Activated CD4-positive, alpha-beta memory T cell treated with anti-CD3 and anti-CD28 coated beads, Interleukin-2, amount 10 ng/mL, durations not matched to agents 7 days and 5 days (primary cell): ENCODE results near the gene HOXA5. TPM values are rescaled to one million over a fixed set of nuclear protein-coding genes. Genes with fewer than 3 reads are reported as not detected.

ENCODE experiments used
- CTCF ChIA-PET: fragments of 350-600 bp; sonication (Branson Sonifier 250); formaldehyde crosslinking; loops from one replicate; lab custom pipeline; 2021; ENCODE audit warnings: antibody characterized with exemption, inconsistent platforms; lab: Charles Lee
- POLR2A ChIA-PET: fragments of 350-600 bp; sonication (Branson Sonifier 250); formaldehyde crosslinking; loops from one replicate; lab custom pipeline; 2021; ENCODE audit warnings: antibody characterized with exemption; lab: Charles Lee
- DNase-seq: peaks from one replicate; pipeline ENCODE4 v3.0.0-alpha.2; 2020
- H3K27ac Mint-ChIP-seq: one replicate; pipeline ENCODE4 v1.8.0; 2021; ENCODE audit warnings: mild to moderate bottlenecking, mixed read lengths
- H3K27me3 Mint-ChIP-seq: one replicate; pipeline ENCODE4 v1.8.0; 2021; ENCODE audit warnings: mixed read lengths
- H3K36me3 Mint-ChIP-seq: one replicate; pipeline ENCODE4 v1.8.0; 2021; ENCODE audit warnings: low read depth, mixed read lengths
- H3K4me1 Mint-ChIP-seq: one replicate; pipeline ENCODE4 v1.8.0; 2021; ENCODE audit warnings: mixed read lengths
- H3K4me3 Mint-ChIP-seq: one replicate; pipeline ENCODE4 v1.8.0; 2021; ENCODE audit warnings: mild to moderate bottlenecking, mixed read lengths
- H3K9me3 Mint-ChIP-seq: one replicate; pipeline ENCODE4 v1.8.0; 2021; ENCODE audit warnings: mixed read lengths
- total RNA-seq, 2 experiments: library from RNA; stranded (reverse); gene quantifications; one replicate each; pipeline ENCODE4 v1.2.3, GENCODE V29; 2021

HOXA5 gene
- total RNA-seq, 2 experiments from 2014 or later = not detected

GRCh38 chr7:27123477-27124053 lies 19.9 kb downstream of the HOXA5 start:
- no peak for DNase-seq
- CTCF ChIA-PET = no interaction called here
- POLR2A ChIA-PET = no interaction called here
- Mint-ChIP-seq H3K4me3 (no peak overlapping the region), H3K27ac (no peak overlapping the region), H3K4me1 (no peaks in the 10 kb centered on the region), H3K9me3 (no peaks in the 10 kb centered on the region), H3K27me3 (peaks cover 26% of the 10 kb centered on the region), H3K36me3 (no peaks in the 10 kb centered on the region)

- peaks cover 23% of the 10 kb centered on the region for H3K27me3 Mint-ChIP-seq
- no peaks in the 10 kb centered on the region for H3K9me3 Mint-ChIP-seq
- H3K27ac Mint-ChIP-seq = no peak overlapping the region
- DNase-seq = no peak
- no peaks in the 10 kb centered on the region for H3K4me1 Mint-ChIP-seq
- no peaks in the 10 kb centered on the region for H3K36me3 Mint-ChIP-seq
- POLR2A ChIA-PET = no interaction called here
- H3K4me3 Mint-ChIP-seq = no peak overlapping the region
- CTCF ChIA-PET = no interaction called here
Observed at GRCh38 chr7:27123007-27123476, 20.4 kb downstream of the HOXA5 start.

- CTCF ChIA-PET = no interaction called here
- Mint-ChIP-seq H3K27ac (no peak overlapping the region), H3K36me3 (no peaks in the 10 kb centered on the region), H3K4me3 (no peak overlapping the region), H3K9me3 (no peaks in the 10 kb centered on the region), H3K27me3 (peaks cover 15% of the 10 kb centered on the region), H3K4me1 (no peaks in the 10 kb centered on the region)
- POLR2A ChIA-PET = no interaction called here
- DNase-seq = no peak
Observed at GRCh38 chr7:27122077-27122910, 21.2 kb downstream of the HOXA5 start.

- no peaks in the 10 kb centered on the region for H3K4me1 Mint-ChIP-seq
- DNase-seq = no peak
- POLR2A ChIA-PET = no interaction called here
- CTCF ChIA-PET = no interaction called here
- H3K36me3 Mint-ChIP-seq = no peaks in the 10 kb centered on the region
- H3K9me3 Mint-ChIP-seq = no peaks in the 10 kb centered on the region
- H3K27ac Mint-ChIP-seq = no peak overlapping the region
- H3K27me3 Mint-ChIP-seq = peaks cover 10% of the 10 kb centered on the region
- no peak overlapping the region for H3K4me3 Mint-ChIP-seq
Observed at GRCh38 chr7:27121684-27122076, 21.8 kb downstream of the HOXA5 start.

GRCh38 chr7:27119412-27119911 lies 24.0 kb downstream of the HOXA5 start:
- H3K4me1 Mint-ChIP-seq = no peaks in the 10 kb centered on the region
- peaks cover 4% of the 10 kb centered on the region for H3K27me3 Mint-ChIP-seq
- no peaks in the 10 kb centered on the region for H3K36me3 Mint-ChIP-seq
- POLR2A ChIA-PET = no interaction called here
- no peak for DNase-seq
- H3K4me3 Mint-ChIP-seq = no peak overlapping the region
- no peaks in the 10 kb centered on the region for H3K9me3 Mint-ChIP-seq
- CTCF ChIA-PET = interaction anchor here (1.0 kb wide), 1 partner anchor 11 kb away, joined by 3 read pairs; no protein-coding TSS in a partner anchor
- H3K27ac Mint-ChIP-seq = no peak overlapping the region

GRCh38 chr7:27118580-27118979 lies 24.9 kb downstream of the HOXA5 start:
- H3K27ac Mint-ChIP-seq = no peak overlapping the region
- H3K9me3 Mint-ChIP-seq = no peaks in the 10 kb centered on the region
- no peak overlapping the region for H3K4me3 Mint-ChIP-seq
- no peaks in the 10 kb centered on the region for H3K4me1 Mint-ChIP-seq
- ChIA-PET POLR2A (no interaction called here), CTCF (interaction anchor here (1.1 kb wide), 1 partner anchor 431 kb away, joined by 3 read pairs; no protein-coding TSS in a partner anchor)
- H3K27me3 Mint-ChIP-seq = peaks cover 4% of the 10 kb centered on the region
- H3K36me3 Mint-ChIP-seq = no peaks in the 10 kb centered on the region
- no peak for DNase-seq

- no peak for DNase-seq
- POLR2A ChIA-PET = no interaction called here
- Mint-ChIP-seq H3K4me1 (no peaks in the 10 kb centered on the region), H3K36me3 (no peaks in the 10 kb centered on the region), H3K4me3 (no peak overlapping the region), H3K27me3 (peaks cover 4% of the 10 kb centered on the region), H3K9me3 (no peaks in the 10 kb centered on the region), H3K27ac (no peak overlapping the region)
- CTCF ChIA-PET = interaction anchor here (1.1 kb wide), 1 partner anchor 431 kb away, joined by 3 read pairs; no protein-coding TSS in a partner anchor
Observed at GRCh38 chr7:27117887-27118491, 25.5 kb downstream of the HOXA5 start.

- Mint-ChIP-seq H3K9me3 (no peaks in the 10 kb centered on the region), H3K36me3 (no peaks in the 10 kb centered on the region), H3K4me1 (no peaks in the 10 kb centered on the region), H3K4me3 (no peak overlapping the region), H3K27ac (no peak overlapping the region), H3K27me3 (peaks cover 4% of the 10 kb centered on the region)
- DNase-seq = no peak
- POLR2A ChIA-PET = no interaction called here
- CTCF ChIA-PET = interaction anchor here (1.1 kb wide), 1 partner anchor 430 kb away, joined by 3 read pairs; no protein-coding TSS in a partner anchor
Observed at GRCh38 chr7:27116962-27117886, 26.3 kb downstream of the HOXA5 start.

- Mint-ChIP-seq H3K9me3 (no peaks in the 10 kb centered on the region), H3K4me1 (no peaks in the 10 kb centered on the region), H3K36me3 (no peaks in the 10 kb centered on the region), H3K27me3 (peaks cover 4% of the 10 kb centered on the region), H3K27ac (no peak overlapping the region), H3K4me3 (no peak overlapping the region)
- no peak for DNase-seq
- POLR2A ChIA-PET = no interaction called here
- CTCF ChIA-PET = interaction anchor here (0.6 kb wide), 1 partner anchor 1814 kb away, joined by 3 read pairs; no protein-coding TSS in a partner anchor
Observed at GRCh38 chr7:27116031-27116961, 27.2 kb downstream of the HOXA5 start.

GRCh38 chr7:27115221-27116026 lies 28.1 kb downstream of the HOXA5 start:
- CTCF ChIA-PET = no interaction called here
- no peak overlapping the region for H3K4me3 Mint-ChIP-seq
- H3K27me3 Mint-ChIP-seq = peaks cover 4% of the 10 kb centered on the region
- H3K9me3 Mint-ChIP-seq = no peaks in the 10 kb centered on the region
- H3K4me1 Mint-ChIP-seq = no peaks in the 10 kb centered on the region
- POLR2A ChIA-PET = interaction anchor here (1.1 kb wide), 1 partner anchor 32 kb away, joined by 3 read pairs; no protein-coding TSS in a partner anchor
- H3K36me3 Mint-ChIP-seq = no peaks in the 10 kb centered on the region
- no peak overlapping the region for H3K27ac Mint-ChIP-seq
- DNase-seq = no peak

- no peaks in the 10 kb centered on the region for H3K9me3 Mint-ChIP-seq
- peaks cover 4% of the 10 kb centered on the region for H3K27me3 Mint-ChIP-seq
- H3K36me3 Mint-ChIP-seq = no peaks in the 10 kb centered on the region
- no peaks in the 10 kb centered on the region for H3K4me1 Mint-ChIP-seq
- no peak overlapping the region for H3K27ac Mint-ChIP-seq
- DNase-seq = no peak
- POLR2A ChIA-PET = interaction anchor here (1.1 kb wide), 1 partner anchor 31 kb away, joined by 3 read pairs; no protein-coding TSS in a partner anchor
- H3K4me3 Mint-ChIP-seq = no peak overlapping the region
- CTCF ChIA-PET = no interaction called here
Observed at GRCh38 chr7:27114881-27115220, 28.6 kb downstream of the HOXA5 start.
